Mucosa of rectum (tissue), 2 donors: ENCODE results near the gene IMPG2.

Source experiments
- H3K27ac ChIP-seq, 2 donors: one replicate each; pipeline ENCODE4 v1.7.0; 2013; ENCODE audit warnings: inconsistent platforms in 2 of 2, low read depth in 2 of 2, low read length in 2 of 2
- H3K27me3 ChIP-seq, 2 donors: one replicate each; pipeline ENCODE4 v1.7.0; 2013; ENCODE audit warnings: low read length in 2 of 2; ENCODE audit not compliant: control insufficient read depth in 2 of 2, insufficient read depth in 2 of 2
- H3K36me3 ChIP-seq, 2 donors: one replicate each; pipeline ENCODE4 v1.7.0; 2013; ENCODE audit warnings: low read length in 2 of 2; ENCODE audit not compliant: control insufficient read depth in 2 of 2, insufficient read depth in 2 of 2
- H3K4me1 ChIP-seq, 2 donors: one replicate each; pipeline ENCODE4 v1.7.0; 2013; ENCODE audit warnings: low read length in 2 of 2, mild to moderate bottlenecking in 1 of 2; ENCODE audit not compliant: control insufficient read depth in 2 of 2, insufficient read depth in 2 of 2
- H3K4me3 ChIP-seq, 2 donors: one replicate each; pipeline ENCODE4 v1.7.0; 2013; ENCODE audit warnings: low read length in 2 of 2
- H3K9ac ChIP-seq, 2 donors: one replicate each; pipeline ENCODE4 v1.7.0; 2013; ENCODE audit warnings: low read length in 2 of 2, low read depth in 1 of 2, mild to moderate bottlenecking in 1 of 2
- H3K9me3 ChIP-seq, 2 donors: one replicate each; pipeline ENCODE4 v1.7.0; 2013; ENCODE audit warnings: low read length in 2 of 2; ENCODE audit not compliant: control insufficient read depth in 2 of 2
- donor health status: healthy.
- donor health status: Normal muscosa, but diverticular disease.

IMPG2 gene

GRCh38 chr3:101320475-101320874 is at the start of gene IMPG2:
IMPG2 (minus strand) TSS chr3:101320575; CDS start chr3:101320372, 203 bp downstream.
- H3K9ac ChIP-seq: no peak within 1 kb of the TSS
- H3K4me1 ChIP-seq: no peaks in the 10 kb centered on the region
- no peak within 1 kb of the TSS for H3K4me3 ChIP-seq
- H3K36me3 ChIP-seq: no peaks in the 10 kb centered on the region
- H3K27me3 ChIP-seq: no peaks in the 10 kb centered on the region
- no peak within 1 kb of the TSS for H3K27ac ChIP-seq
- no peaks in the 10 kb centered on the region for H3K9me3 ChIP-seq

- Histone ChIP-seq H3K27me3 (no peaks in the 10 kb centered on the region), H3K9me3 (no peaks in the 10 kb centered on the region), H3K9ac (no peak overlapping the region), H3K4me3 (no peak overlapping the region), H3K27ac (no peak overlapping the region), H3K36me3 (peaks cover 3 to 13% of the 10 kb centered on the region in 2 donors), H3K4me1 (no peaks in the 10 kb centered on the region)
Observed at GRCh38 chr3:101362406-101362805, 42.0 kb upstream of the IMPG2 start.

- H3K4me1 ChIP-seq: no peaks in the 10 kb centered on the region
- H3K27me3 ChIP-seq: no peaks in the 10 kb centered on the region
- H3K9ac ChIP-seq: no peak overlapping the region
- H3K27ac ChIP-seq: no peak overlapping the region
- H3K36me3 ChIP-seq: peaks cover 0 to 4% of the 10 kb centered on the region in 2 donors
- H3K4me3 ChIP-seq: no peak overlapping the region
- no peaks in the 10 kb centered on the region for H3K9me3 ChIP-seq
Observed at GRCh38 chr3:101351829-101352228, 31.5 kb upstream of the IMPG2 start.

GRCh38 chr3:101340591-101340990 is 20.2 kb upstream of the IMPG2 start:
- no peak overlapping the region for H3K27ac ChIP-seq
- no peak overlapping the region for H3K9ac ChIP-seq
- H3K9me3 ChIP-seq: no peaks in the 10 kb centered on the region
- no peak overlapping the region for H3K4me3 ChIP-seq
- peaks cover 0 to 13% of the 10 kb centered on the region in 2 donors for H3K36me3 ChIP-seq
- H3K4me1 ChIP-seq: no peaks in the 10 kb centered on the region
- H3K27me3 ChIP-seq: no peaks in the 10 kb centered on the region

- Histone ChIP-seq H3K4me1 (no peaks in the 10 kb centered on the region), H3K9me3 (no peaks in the 10 kb centered on the region), H3K27ac (no peak overlapping the region), H3K36me3 (peaks cover 3 to 11% of the 10 kb centered on the region in 2 donors), H3K4me3 (no peak overlapping the region), H3K9ac (no peak overlapping the region), H3K27me3 (no peaks in the 10 kb centered on the region)
Observed at GRCh38 chr3:101333883-101334282, 13.5 kb upstream of the IMPG2 start.

GRCh38 chr3:101329016-101329673 is 8.8 kb upstream of the IMPG2 start:
- Histone ChIP-seq H3K27ac (no peak overlapping the region), H3K36me3 (peaks cover 5 to 10% of the 10 kb centered on the region in 2 donors), H3K27me3 (no peaks in the 10 kb centered on the region), H3K4me3 (no peak overlapping the region), H3K4me1 (no peaks in the 10 kb centered on the region), H3K9ac (no peak overlapping the region), H3K9me3 (no peaks in the 10 kb centered on the region)

- no peaks in the 10 kb centered on the region for H3K9me3 ChIP-seq
- no peak overlapping the region for H3K27ac ChIP-seq
- H3K9ac ChIP-seq: no peak overlapping the region
- no peaks in the 10 kb centered on the region for H3K4me1 ChIP-seq
- peaks cover 5 to 7% of the 10 kb centered on the region in 2 donors for H3K36me3 ChIP-seq
- no peak overlapping the region for H3K4me3 ChIP-seq
- H3K27me3 ChIP-seq: no peaks in the 10 kb centered on the region
Observed at GRCh38 chr3:101325393-101326134, 5.2 kb upstream of the IMPG2 start.

- Histone ChIP-seq H3K4me3 (no peak overlapping the region), H3K9ac (no peak overlapping the region), H3K4me1 (no peaks in the 10 kb centered on the region), H3K9me3 (no peaks in the 10 kb centered on the region), H3K27me3 (no peaks in the 10 kb centered on the region), H3K27ac (no peak overlapping the region), H3K36me3 (no peaks in the 10 kb centered on the region)
Observed at GRCh38 chr3:101319531-101319930, 844 bp downstream of the IMPG2 start.

GRCh38 chr3:101312545-101312944 is 7.8 kb downstream of the IMPG2 start:
- H3K27me3 ChIP-seq: no peaks in the 10 kb centered on the region
- H3K9ac ChIP-seq: no peak overlapping the region
- no peak overlapping the region for H3K4me3 ChIP-seq
- H3K9me3 ChIP-seq: peaks cover 4 to 8% of the 10 kb centered on the region in 2 donors
- no peaks in the 10 kb centered on the region for H3K36me3 ChIP-seq
- no peak overlapping the region for H3K27ac ChIP-seq
- H3K4me1 ChIP-seq: peaks cover 0 to 5% of the 10 kb centered on the region in 2 donors

GRCh38 chr3:101311676-101312075 is 8.7 kb downstream of the IMPG2 start:
- no peak overlapping the region for H3K4me3 ChIP-seq
- no peak overlapping the region for H3K9ac ChIP-seq
- H3K27me3 ChIP-seq: no peaks in the 10 kb centered on the region
- H3K9me3 ChIP-seq: peaks cover 4 to 8% of the 10 kb centered on the region in 2 donors
- H3K27ac ChIP-seq: no peak overlapping the region
- H3K36me3 ChIP-seq: no peaks in the 10 kb centered on the region
- H3K4me1 ChIP-seq: peaks cover 0 to 5% of the 10 kb centered on the region in 2 donors
